Trophoblast cell (in vitro differentiated cells and primary cell): ENCODE measurements around the gene SDCCAG8.

Experiments
- DNase-seq, 2 donors: peaks; one replicate each; pipeline ENCODE4 v3.0.0-alpha.2; 2016
- H2AFZ ChIP-seq: 2 replicates; pipeline ENCODE4 v1.6.1; 2013; ENCODE audit warnings: low read length, moderate library complexity, mild to moderate bottlenecking; ENCODE audit not compliant: insufficient read depth, poor library complexity
- H2AK5ac ChIP-seq: 2 replicates; pipeline ENCODE4 v1.6.1; 2013; ENCODE audit warnings: mild to moderate bottlenecking, low read length
- H2BK120ac ChIP-seq: 2 replicates; pipeline ENCODE4 v1.6.1; 2013; ENCODE audit warnings: low read length, mild to moderate bottlenecking, moderate library complexity; ENCODE audit not compliant: insufficient read depth, poor library complexity
- H2BK12ac ChIP-seq: 2 replicates; pipeline ENCODE4 v1.6.1; 2013; ENCODE audit warnings: mild to moderate bottlenecking, low read length, moderate library complexity
- H2BK5ac ChIP-seq: 2 replicates; pipeline ENCODE4 v1.6.1; 2013; ENCODE audit warnings: low read length, low read depth, moderate library complexity, mild to moderate bottlenecking; ENCODE audit not compliant: poor library complexity
- H3K14ac ChIP-seq: 2 replicates; pipeline ENCODE4 v1.6.1; 2013; ENCODE audit warnings: mild to moderate bottlenecking, low read length
- H3K18ac ChIP-seq: 2 replicates; pipeline ENCODE4 v1.6.1; 2013; ENCODE audit warnings: mild to moderate bottlenecking, low read length
- H3K23ac ChIP-seq: 2 replicates; pipeline ENCODE4 v1.6.1; 2013; ENCODE audit warnings: low read length
- H3K27ac ChIP-seq: 2 replicates; pipeline ENCODE4 v1.5.1; 2013; ENCODE audit warnings: low read depth, mild to moderate bottlenecking, inconsistent platforms, low read length, moderate library complexity
- H3K27me3 ChIP-seq: 2 replicates; pipeline ENCODE4 v1.6.1; 2013; ENCODE audit warnings: inconsistent platforms, mild to moderate bottlenecking, low read length, moderate library complexity; ENCODE audit not compliant: insufficient read depth
- H3K36me3 ChIP-seq, 2 experiments: 1 replicate in 1 of 2; 2 replicates in 1 of 2; pipeline ENCODE4 v1.6.1; 2013; ENCODE audit warnings: low read length in 2 of 2, mild to moderate bottlenecking in 2 of 2, moderate library complexity in 1 of 2; ENCODE audit not compliant: insufficient read depth in 2 of 2, control insufficient read depth in 1 of 2
- H3K4ac ChIP-seq: 2 replicates; pipeline ENCODE4 v1.6.1; 2013; ENCODE audit warnings: low read depth, mild to moderate bottlenecking, low read length, moderate library complexity
- H3K4me1 ChIP-seq, 2 experiments: 1 replicate in 1 of 2; 2 replicates in 1 of 2; pipeline ENCODE4 v1.6.1; 2013; ENCODE audit warnings: low read length in 2 of 2, mild to moderate bottlenecking in 2 of 2, moderate library complexity in 1 of 2; ENCODE audit not compliant: insufficient read depth in 2 of 2, control insufficient read depth in 1 of 2
- H3K4me2 ChIP-seq: 2 replicates; pipeline ENCODE4 v1.6.1; 2013; ENCODE audit warnings: inconsistent platforms, mild to moderate bottlenecking, low read length, moderate library complexity
- H3K4me3 ChIP-seq: 2 replicates; pipeline ENCODE4 v1.5.1; 2013; ENCODE audit warnings: mild to moderate bottlenecking, low read depth, low read length, inconsistent platforms
- H3K79me1 ChIP-seq: one replicate; pipeline ENCODE4 v1.6.1; 2013; ENCODE audit warnings: low read length
- H3K79me2 ChIP-seq: 2 replicates; pipeline ENCODE4 v1.6.1; 2013; ENCODE audit warnings: low read length, mild to moderate bottlenecking; ENCODE audit not compliant: control insufficient read depth, insufficient read depth, poor library complexity
- H3K9ac ChIP-seq: 2 replicates; pipeline ENCODE4 v1.6.1; 2013; ENCODE audit warnings: mild to moderate bottlenecking, low read length
- H3K9me3 ChIP-seq: 2 replicates; pipeline ENCODE4 v1.6.1; 2013; ENCODE audit warnings: low read depth, mild to moderate bottlenecking, control low read depth, inconsistent platforms, low read length; ENCODE audit not compliant: insufficient read depth
- H4K12ac ChIP-seq: 2 replicates; pipeline ENCODE4 v1.6.1; 2013; ENCODE audit warnings: low read depth, mild to moderate bottlenecking, low read length, moderate library complexity
- H4K8ac ChIP-seq: 2 replicates; pipeline ENCODE4 v1.6.1; 2013; ENCODE audit warnings: low read depth, mild to moderate bottlenecking, low read length, moderate library complexity
- H4K91ac ChIP-seq: one replicate; pipeline ENCODE4 v1.6.1; 2013; ENCODE audit warnings: low read depth, mild to moderate bottlenecking, low read length, moderate library complexity
- WGBS: extraction: QIAGEN DNeasy Blood & Tissue Kit; methylation state at CpG from one replicate; pipeline ENCODE4 v1.1.7; 2013; ENCODE audit warnings: missing lambda C conversion rate; ENCODE audit not compliant: insufficient read length, insufficient coverage; ENCODE audit errors: extremely low coverage; 5-methylcytosine and 5-hydroxymethylcytosine counted together

SDCCAG8 gene

DNA sequence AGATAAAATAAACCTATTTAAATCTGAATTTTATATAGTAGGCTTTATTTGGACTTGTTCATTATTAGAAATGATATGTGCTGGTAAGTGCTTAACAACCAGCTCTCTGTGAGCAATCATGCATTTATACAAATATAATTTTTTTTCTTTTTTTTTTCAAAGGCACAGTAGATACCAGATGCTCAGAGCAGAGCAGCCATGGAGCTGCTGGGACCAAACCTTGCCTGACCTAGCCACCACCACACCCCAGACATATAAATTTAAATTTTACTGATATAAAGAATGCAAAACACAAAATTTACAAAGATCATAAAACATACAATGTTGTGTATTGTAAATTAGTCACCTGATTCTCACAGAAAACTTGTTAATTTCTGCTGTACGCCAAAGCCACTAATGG is 290.6 kb downstream of the SDCCAG8 start:
- no peak overlapping the region for H3K27ac ChIP-seq
- no peak overlapping the region for H2AK5ac ChIP-seq
- no peak overlapping the region for H4K8ac ChIP-seq
- no peak overlapping the region for H4K12ac ChIP-seq
- H3K18ac ChIP-seq, result no peak overlapping the region
- no peak overlapping the region for H3K4me3 ChIP-seq
- H3K9me3 ChIP-seq, result no peaks in the 10 kb centered on the region
- H2BK120ac ChIP-seq, result no peak overlapping the region
- H3K4me1 ChIP-seq, result no peaks in the 10 kb centered on the region
- no peak overlapping the region for H3K14ac ChIP-seq
- no peak for DNase-seq
- H3K36me3 ChIP-seq, result no peaks in the 10 kb centered on the region
- H2AFZ ChIP-seq, result no peak overlapping the region
- no peaks in the 10 kb centered on the region for H3K27me3 ChIP-seq
- H3K79me2 ChIP-seq, result no peaks in the 10 kb centered on the region
- no peak overlapping the region for H3K4ac ChIP-seq
- H4K91ac ChIP-seq, result no peak overlapping the region
- no CpG with 5 or more reads among the region's 1 CpG for WGBS
- H3K9ac ChIP-seq, result no peak overlapping the region
- no peak overlapping the region for H2BK5ac ChIP-seq
- H3K23ac ChIP-seq, result no peak overlapping the region
- no peaks in the 10 kb centered on the region for H3K79me1 ChIP-seq
- H2BK12ac ChIP-seq, result no peak overlapping the region
- H3K4me2 ChIP-seq, result no peak overlapping the region

DNA sequence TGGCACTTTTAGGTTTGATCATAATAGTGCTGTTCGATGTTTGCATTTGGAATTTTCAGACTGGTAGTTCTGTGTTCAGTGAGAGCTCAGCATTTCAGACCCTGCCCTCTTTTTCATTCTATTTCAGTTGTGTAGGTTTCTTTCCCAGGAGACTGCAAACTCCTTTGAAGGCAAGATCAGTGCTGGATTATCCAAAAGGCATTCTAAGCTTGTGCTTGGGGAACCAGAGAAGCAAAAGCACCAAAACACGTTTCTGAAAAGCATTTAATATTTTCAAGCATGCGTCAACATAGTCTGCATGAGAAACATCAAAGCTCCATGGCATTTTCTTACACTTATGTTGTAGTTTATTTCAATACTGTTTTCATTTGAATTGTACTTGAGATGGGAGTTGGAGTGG is 292.1 kb downstream of the SDCCAG8 start:
- H3K18ac ChIP-seq, result no peak overlapping the region
- no peak overlapping the region for H2AFZ ChIP-seq
- H3K79me2 ChIP-seq, result no peaks in the 10 kb centered on the region
- no peak overlapping the region for H2BK12ac ChIP-seq
- no peak overlapping the region for H3K4ac ChIP-seq
- H3K36me3 ChIP-seq, result no peaks in the 10 kb centered on the region
- no peak overlapping the region for H3K4me3 ChIP-seq
- H3K9ac ChIP-seq, result no peak overlapping the region
- no peak overlapping the region for H2AK5ac ChIP-seq
- no peak overlapping the region for H3K4me2 ChIP-seq
- no peak overlapping the region for H4K8ac ChIP-seq
- H4K12ac ChIP-seq, result no peak overlapping the region
- WGBS, result no CpG with 5 or more reads among the region's 3 CpGs
- H3K14ac ChIP-seq, result no peak overlapping the region
- no peaks in the 10 kb centered on the region for H3K9me3 ChIP-seq
- no peak overlapping the region for H2BK5ac ChIP-seq
- H3K27me3 ChIP-seq, result no peaks in the 10 kb centered on the region
- no peak overlapping the region for H2BK120ac ChIP-seq
- no peak overlapping the region for H4K91ac ChIP-seq
- no peaks in the 10 kb centered on the region for H3K79me1 ChIP-seq
- peak; percentile 33 to 79 for DNase-seq
- H3K4me1 ChIP-seq, result no peaks in the 10 kb centered on the region
- no peak overlapping the region for H3K23ac ChIP-seq
- no peak overlapping the region for H3K27ac ChIP-seq

DNA sequence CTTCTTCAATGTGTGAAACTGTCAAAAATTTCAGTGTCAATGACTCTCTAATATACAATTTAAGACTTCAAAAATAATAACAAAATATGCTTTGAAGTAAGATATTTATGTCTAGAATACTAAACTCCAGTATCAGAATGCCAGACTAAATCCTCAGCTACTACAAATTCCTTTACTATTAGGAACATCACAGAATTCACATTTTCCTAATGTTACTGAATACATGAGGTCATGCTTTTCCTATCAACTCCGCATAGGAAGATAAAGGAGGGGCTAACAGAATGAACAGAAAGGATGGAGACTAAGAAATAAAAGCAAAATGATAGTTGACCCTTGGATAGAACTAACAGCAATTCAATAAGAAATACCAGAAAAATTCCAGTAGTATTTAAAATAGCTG is 292.7 kb downstream of the SDCCAG8 start:
- no peak overlapping the region for H3K18ac ChIP-seq
- H3K79me2 ChIP-seq, result no peaks in the 10 kb centered on the region
- no peak overlapping the region for H3K23ac ChIP-seq
- H2AK5ac ChIP-seq, result no peak overlapping the region
- no peak overlapping the region for H4K8ac ChIP-seq
- H2BK12ac ChIP-seq, result no peak overlapping the region
- no peaks in the 10 kb centered on the region for H3K4me1 ChIP-seq
- H2BK5ac ChIP-seq, result no peak overlapping the region
- H3K9ac ChIP-seq, result no peak overlapping the region
- H3K36me3 ChIP-seq, result no peaks in the 10 kb centered on the region
- no peak overlapping the region for H2AFZ ChIP-seq
- no peak overlapping the region for H3K27ac ChIP-seq
- no peak overlapping the region for H4K12ac ChIP-seq
- WGBS, result no CpG with 5 or more reads among the region's 1 CpG
- peak in 1 of 2 donors; percentile 65 for DNase-seq
- H4K91ac ChIP-seq, result no peak overlapping the region
- H3K9me3 ChIP-seq, result no peaks in the 10 kb centered on the region
- no peak overlapping the region for H3K4ac ChIP-seq
- H3K14ac ChIP-seq, result no peak overlapping the region
- H3K79me1 ChIP-seq, result no peaks in the 10 kb centered on the region
- H3K4me3 ChIP-seq, result no peak overlapping the region
- no peak overlapping the region for H3K4me2 ChIP-seq
- H3K27me3 ChIP-seq, result no peaks in the 10 kb centered on the region
- H2BK120ac ChIP-seq, result no peak overlapping the region

DNA sequence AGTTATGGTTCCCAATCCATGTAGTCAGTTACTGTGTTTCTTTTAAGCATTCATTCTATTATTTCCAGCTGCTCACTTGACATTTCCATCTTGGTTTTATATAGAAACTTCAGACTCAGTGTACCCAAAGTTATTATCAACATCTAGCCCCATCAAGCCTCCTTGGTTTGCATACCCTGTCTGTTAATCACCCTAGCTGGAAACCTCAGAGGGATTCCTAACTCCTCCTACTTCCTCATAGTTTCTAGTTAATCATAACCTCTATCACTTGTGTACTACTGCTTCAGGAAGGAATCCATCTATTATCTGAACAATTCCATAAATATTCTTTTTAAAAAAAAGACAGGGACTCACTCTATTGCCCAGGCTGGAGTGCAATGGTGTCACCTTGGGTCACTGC is 293.3 kb downstream of the SDCCAG8 start:
- no peak overlapping the region for H3K9ac ChIP-seq
- no peak overlapping the region for H3K4me2 ChIP-seq
- no peaks in the 10 kb centered on the region for H3K9me3 ChIP-seq

More for the DNA sequence above, 293.3 kb downstream of the SDCCAG8 start:
- H3K4me1 ChIP-seq, result no peaks in the 10 kb centered on the region
- H3K27me3 ChIP-seq, result no peaks in the 10 kb centered on the region
- no peak overlapping the region for H3K4ac ChIP-seq
- H3K23ac ChIP-seq, result no peak overlapping the region
- no peaks in the 10 kb centered on the region for H3K79me1 ChIP-seq
- peak; percentile 22 to 81 for DNase-seq
- no peaks in the 10 kb centered on the region for H3K79me2 ChIP-seq
- no peak overlapping the region for H2BK120ac ChIP-seq
- no peak overlapping the region for H2AFZ ChIP-seq
- H4K12ac ChIP-seq, result no peak overlapping the region
- no peak overlapping the region for H4K91ac ChIP-seq
- H3K4me3 ChIP-seq, result no peak overlapping the region
- H3K36me3 ChIP-seq, result no peaks in the 10 kb centered on the region
- H3K18ac ChIP-seq, result no peak overlapping the region
- H4K8ac ChIP-seq, result no peak overlapping the region
- H3K27ac ChIP-seq, result no peak overlapping the region
- no peak overlapping the region for H2AK5ac ChIP-seq
- H2BK12ac ChIP-seq, result no peak overlapping the region
- no peak overlapping the region for H2BK5ac ChIP-seq
- no peak overlapping the region for H3K14ac ChIP-seq
